ENCODE data around the gene PARVA.

The PARVA gene

GRCh38 chr11:12403122-12403996, 26.0 kb downstream of the PARVA start:
- DNase-seq (ENCODE audit: low read depth in 1 of 2, low spot score in 1 of 2), result no peak

GRCh38 chr11:12403997-12404350, 26.6 kb downstream of the PARVA start:
- no peak for DNase-seq (ENCODE audit: low read depth in 1 of 2, low spot score in 1 of 2)

GRCh38 chr11:12404436-12404835, 27.1 kb downstream of the PARVA start:
- no peak for DNase-seq (ENCODE audit: low read depth in 1 of 2, low spot score in 1 of 2)

GRCh38 chr11:12408156-12408770, 30.9 kb downstream of the PARVA start:
- DNase-seq (ENCODE audit: low read depth in 1 of 2, low spot score in 1 of 2), result no peak

GRCh38 chr11:12409621-12410005, 32.2 kb downstream of the PARVA start:
- no peak for DNase-seq (ENCODE audit: low read depth in 1 of 2, low spot score in 1 of 2)

- no peak for DNase-seq (ENCODE audit: low read depth in 1 of 2, low spot score in 1 of 2)
These were observed 32.8 kb downstream of the PARVA start for GRCh38 chr11:12410006-12410728.

- DNase-seq (ENCODE audit: low read depth in 1 of 2, low spot score in 1 of 2), result no peak
These were observed 34.0 kb downstream of the PARVA start for GRCh38 chr11:12411393-12411792.

- DNase-seq (ENCODE audit: low read depth in 1 of 2, low spot score in 1 of 2), result peak in 1 of 2 donors; percentile 21
These were observed 34.7 kb downstream of the PARVA start for GRCh38 chr11:12411806-12412727.

GRCh38 chr11:12413141-12414052, 36.0 kb downstream of the PARVA start:
- no peak for DNase-seq (ENCODE audit: low read depth in 1 of 2, low spot score in 1 of 2)

- DNase-seq (ENCODE audit: low read depth in 1 of 2, low spot score in 1 of 2), result no peak
These were observed 37.2 kb downstream of the PARVA start for GRCh38 chr11:12414611-12415010.

GRCh38 chr11:12415342-12415966, 38.1 kb downstream of the PARVA start:
- DNase-seq (ENCODE audit: low read depth in 1 of 2, low spot score in 1 of 2), result no peak

- no peak for DNase-seq (ENCODE audit: low read depth in 1 of 2, low spot score in 1 of 2)
These were observed 39.2 kb downstream of the PARVA start for GRCh38 chr11:12416552-12416951.

GRCh38 chr11:12417691-12418611, 40.6 kb downstream of the PARVA start:
- DNase-seq (ENCODE audit: low read depth in 1 of 2, low spot score in 1 of 2), result no peak

GRCh38 chr11:12420040-12420439, 42.7 kb downstream of the PARVA start:
- DNase-seq (ENCODE audit: low read depth in 1 of 2, low spot score in 1 of 2), result no peak

- no peak for DNase-seq (ENCODE audit: low read depth in 1 of 2, low spot score in 1 of 2)
These were observed 43.3 kb downstream of the PARVA start for GRCh38 chr11:12420706-12421105.

- no peak for DNase-seq (ENCODE audit: low read depth in 1 of 2, low spot score in 1 of 2)
These were observed 44.0 kb downstream of the PARVA start for GRCh38 chr11:12421386-12421785.

- no peak for DNase-seq (ENCODE audit: low read depth in 1 of 2, low spot score in 1 of 2)
These were observed 48.8 kb downstream of the PARVA start for GRCh38 chr11:12426176-12426575.

GRCh38 chr11:12429155-12429554, 51.8 kb downstream of the PARVA start:
- no peak for DNase-seq (ENCODE audit: low read depth in 1 of 2, low spot score in 1 of 2)
